ENCODE measurements around the gene CDNF.
"Not testable (repeated sequence)": the region's sequence is repeated elsewhere in the genome, so short reads cannot be mapped to it uniquely, and the experiment has no call there.

The CDNF gene

GRCh38 chr10:14837757-14838581 is at the start of gene CDNF, which contains the start of the genes HSPA14 and MSANTD7:
CDNF (minus strand) TSS chr10:14838037; CDS start chr10:14837946, 91 bp downstream.
HSPA14 (plus strand) TSS chr10:14838306; CDS start chr10:14838403, 97 bp downstream.
MSANTD7 (plus strand) TSS chr10:14838306; CDS start chr10:14842285, 3,979 bp downstream.
- H3K36me3 Mint-ChIP-seq (ENCODE audit: low read depth), result peaks cover 19% of the 10 kb centered on the region
- peak within 1 kb of the TSS; percentile 91 for H3K4me3 Mint-ChIP-seq
- no peaks in the 10 kb centered on the region for H3K27me3 Mint-ChIP-seq (ENCODE audit: low read depth)
- H3K27ac Mint-ChIP-seq, result peak within 1 kb of the TSS; percentile 92
- H3K4me1 Mint-ChIP-seq (ENCODE audit: low read depth), result peaks cover 14% of the 10 kb centered on the region
- H3K9me3 Mint-ChIP-seq, result no peaks in the 10 kb centered on the region

DNA sequence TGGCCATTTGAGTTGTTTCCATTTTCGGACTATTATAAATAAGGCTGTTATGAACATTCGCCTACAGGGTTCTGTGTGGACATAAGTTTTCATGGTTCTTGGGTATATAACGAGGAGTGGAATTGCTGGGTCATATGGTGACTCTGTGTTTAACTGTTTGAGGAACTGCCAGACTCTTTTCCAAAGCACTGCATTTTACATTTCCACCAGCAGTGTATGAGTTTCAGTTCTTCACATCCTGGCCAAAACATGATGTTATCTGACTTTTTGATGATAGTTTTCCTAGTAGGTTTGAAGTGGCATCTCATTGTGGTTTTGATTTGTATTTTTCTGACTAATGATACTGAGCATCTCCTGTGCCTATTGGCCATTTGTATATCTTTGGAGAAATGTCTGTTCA is 46.2 kb upstream of the CDNF start:
- peak overlapping the region; percentile 6 for H3K27ac Mint-ChIP-seq
- H3K36me3 Mint-ChIP-seq (ENCODE audit: low read depth), result peaks cover 10% of the 10 kb centered on the region
- H3K9me3 Mint-ChIP-seq, result no peaks in the 10 kb centered on the region
- H3K4me3 Mint-ChIP-seq, result no peak overlapping the region
- H3K4me1 Mint-ChIP-seq (ENCODE audit: low read depth), result peaks cover 21% of the 10 kb centered on the region
- no peaks in the 10 kb centered on the region for H3K27me3 Mint-ChIP-seq (ENCODE audit: low read depth)

- H3K4me1 Mint-ChIP-seq (ENCODE audit: low read depth), result peaks cover 35% of the 10 kb centered on the region
- no peaks in the 10 kb centered on the region for H3K9me3 Mint-ChIP-seq
- H3K36me3 Mint-ChIP-seq (ENCODE audit: low read depth), result peaks cover 13% of the 10 kb centered on the region
- H3K27me3 Mint-ChIP-seq (ENCODE audit: low read depth), result no peaks in the 10 kb centered on the region
- H3K4me3 Mint-ChIP-seq, result peak overlapping the region; percentile 87
- H3K27ac Mint-ChIP-seq, result no peak overlapping the region
Observed at GRCh38 chr10:14880229-14880628, 42.4 kb upstream of the CDNF start.

GRCh38 chr10:14879928-14880193 is 42.0 kb upstream of the CDNF start:
- Mint-ChIP-seq H3K36me3 (ENCODE audit: low read depth) (peaks cover 13% of the 10 kb centered on the region), H3K27ac (peak overlapping the region; percentile 77), H3K4me3 (peak overlapping the region; percentile 87), H3K9me3 (no peaks in the 10 kb centered on the region), H3K4me1 (ENCODE audit: low read depth) (peaks cover 35% of the 10 kb centered on the region), H3K27me3 (ENCODE audit: low read depth) (no peaks in the 10 kb centered on the region)

GRCh38 chr10:14879124-14879927 is 41.5 kb upstream of the CDNF start:
- no peaks in the 10 kb centered on the region for H3K9me3 Mint-ChIP-seq
- peak overlapping the region; percentile 87 for H3K4me3 Mint-ChIP-seq

DNA sequence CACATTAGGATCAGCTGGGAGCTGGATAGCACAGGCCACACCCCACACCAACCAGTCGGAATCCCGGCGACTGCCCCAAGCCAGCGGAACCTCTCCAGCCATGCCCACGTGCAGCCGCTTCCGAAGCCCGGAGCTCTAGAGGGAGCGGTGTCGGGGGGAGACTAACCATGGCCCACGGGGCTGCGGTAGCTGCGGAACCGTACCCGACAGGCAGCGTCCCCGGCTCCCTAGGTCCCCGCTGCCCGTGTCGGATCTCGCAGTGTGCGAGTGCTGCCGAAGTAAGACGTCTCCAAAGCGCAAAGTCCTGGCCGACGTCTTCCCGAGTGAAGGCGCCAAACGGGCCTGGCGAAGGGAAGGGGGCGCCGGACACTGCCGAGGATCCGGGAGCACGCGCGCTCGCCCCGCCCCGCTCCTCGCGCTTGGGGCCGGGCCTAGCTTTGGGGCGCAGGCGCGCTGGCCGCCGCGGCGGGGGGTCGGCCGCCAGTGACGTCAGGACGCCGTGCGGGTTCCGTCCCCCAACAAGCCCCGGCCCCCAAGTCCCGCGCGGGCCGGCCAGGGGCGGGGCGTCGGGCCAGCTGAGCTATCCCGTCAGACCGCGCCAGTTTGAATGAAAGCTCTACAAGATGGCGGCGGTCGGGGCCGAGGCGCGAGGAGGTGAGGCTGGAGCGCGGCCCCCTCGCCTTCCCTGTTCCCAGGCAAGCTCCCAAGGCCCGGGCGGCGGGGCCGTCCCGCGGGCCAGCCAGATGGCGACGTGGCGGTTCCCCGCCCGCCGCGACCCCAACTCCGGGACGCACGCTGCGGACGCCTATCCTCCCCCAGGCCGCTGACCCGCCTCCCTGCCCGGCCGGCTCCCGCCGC is 40.7 kb upstream of the CDNF start, which contains the start of gene SUV39H2:
Gene SUV39H2 (plus strand): TSS at position 601 of the 858 bp plus-strand sequence. CDS start 23 bp downstream, at position 624.
- no peaks in the 10 kb centered on the region for H3K9me3 Mint-ChIP-seq
- H3K36me3 Mint-ChIP-seq (ENCODE audit: low read depth), result peaks cover 9% of the 10 kb centered on the region
- H3K4me1 Mint-ChIP-seq (ENCODE audit: low read depth), result peaks cover 35% of the 10 kb centered on the region
- no peaks in the 10 kb centered on the region for H3K27me3 Mint-ChIP-seq (ENCODE audit: low read depth)
- peak within 1 kb of the TSS; percentile 95 for H3K4me3 Mint-ChIP-seq
- peak within 1 kb of the TSS; percentile 90 for H3K27ac Mint-ChIP-seq

More at GRCh38 chr10:14879124-14879927, 41.5 kb upstream of the CDNF start:
- H3K4me1 Mint-ChIP-seq (ENCODE audit: low read depth), result peaks cover 35% of the 10 kb centered on the region
- H3K36me3 Mint-ChIP-seq (ENCODE audit: low read depth), result peaks cover 13% of the 10 kb centered on the region
- peak overlapping the region; percentile 77 for H3K27ac Mint-ChIP-seq
- H3K27me3 Mint-ChIP-seq (ENCODE audit: low read depth), result no peaks in the 10 kb centered on the region

DNA sequence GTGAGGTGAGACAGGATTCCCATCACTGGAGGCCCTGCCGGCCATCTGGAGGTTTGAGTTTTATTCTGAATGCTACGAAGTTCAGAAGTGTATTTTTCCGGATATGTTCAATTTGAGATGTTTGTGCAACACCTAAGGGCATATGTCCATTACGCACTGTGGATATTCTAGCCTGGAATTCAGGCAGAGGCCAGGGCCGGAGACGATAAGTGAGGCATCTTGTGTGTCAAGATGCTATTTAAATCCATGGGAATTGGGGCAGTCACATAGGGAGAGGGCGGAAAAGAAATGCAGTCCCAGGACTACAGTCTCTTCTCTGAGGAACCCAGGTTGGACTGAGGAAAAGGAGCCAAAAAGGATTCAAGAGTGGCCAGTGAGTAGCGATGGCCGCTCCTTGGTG is 38.9 kb upstream of the CDNF start:
- H3K36me3 Mint-ChIP-seq (ENCODE audit: low read depth), result peaks cover 3% of the 10 kb centered on the region
- H3K27ac Mint-ChIP-seq, result no peak overlapping the region
- H3K9me3 Mint-ChIP-seq, result no peaks in the 10 kb centered on the region
- H3K27me3 Mint-ChIP-seq (ENCODE audit: low read depth), result no peaks in the 10 kb centered on the region
- H3K4me3 Mint-ChIP-seq, result peak overlapping the region; percentile 61
- H3K4me1 Mint-ChIP-seq (ENCODE audit: low read depth), result peaks cover 26% of the 10 kb centered on the region

DNA sequence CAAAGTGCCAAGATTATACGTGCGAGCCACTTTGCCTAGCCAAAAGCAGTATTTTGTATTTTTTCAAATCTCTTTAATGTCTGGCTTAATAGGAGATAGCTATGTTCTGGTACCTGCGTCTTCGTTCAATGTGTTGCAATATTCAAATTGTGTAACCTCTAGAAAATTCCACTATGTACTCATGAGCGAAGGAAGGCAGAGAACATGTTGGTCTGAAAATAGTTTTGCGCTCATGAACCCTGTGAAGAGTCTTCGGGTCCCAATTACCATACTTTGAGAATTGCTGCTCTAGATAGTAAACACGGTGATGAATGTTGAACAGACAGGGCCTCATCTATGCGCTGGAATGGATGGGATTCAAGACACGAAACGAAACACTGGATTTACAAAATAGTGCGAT is 38.1 kb upstream of the CDNF start:
- Mint-ChIP-seq H3K36me3 (ENCODE audit: low read depth) (peaks cover 3% of the 10 kb centered on the region), H3K27me3 (ENCODE audit: low read depth) (no peaks in the 10 kb centered on the region), H3K4me1 (ENCODE audit: low read depth) (peaks cover 25% of the 10 kb centered on the region), H3K9me3 (no peaks in the 10 kb centered on the region), H3K4me3 (no peak overlapping the region), H3K27ac (no peak overlapping the region)

DNA sequence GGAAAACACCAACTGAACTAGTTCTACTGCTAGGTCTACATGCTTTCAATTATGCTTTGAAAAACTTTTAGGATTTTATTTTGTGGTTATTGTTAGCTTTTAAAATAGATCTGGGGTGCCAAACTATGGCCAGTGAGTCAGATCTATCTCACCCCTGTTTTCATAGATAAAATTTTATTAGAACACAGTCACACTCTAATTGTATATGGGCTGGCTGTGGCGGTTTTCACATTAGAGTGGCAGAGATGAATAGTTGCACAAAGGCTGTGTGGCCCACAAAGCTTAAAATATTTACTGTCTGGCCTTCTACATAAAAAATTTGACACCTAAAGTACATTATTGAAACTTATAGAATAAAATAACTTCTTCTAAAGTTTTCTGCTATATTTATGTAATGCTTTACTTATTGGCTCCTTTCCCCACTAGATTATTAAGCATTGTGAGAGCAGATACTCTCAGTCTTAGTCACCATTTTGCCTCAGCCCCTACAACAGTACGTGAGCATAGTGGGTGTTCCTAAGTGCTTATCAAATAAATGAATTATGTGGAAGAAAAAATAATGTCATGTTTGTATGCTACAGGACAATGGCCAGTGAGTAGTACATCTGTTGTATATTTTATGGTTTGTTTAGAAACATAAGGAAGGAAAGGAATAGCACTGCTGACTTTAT is 35.4 kb upstream of the CDNF start:
- H3K36me3 Mint-ChIP-seq (ENCODE audit: low read depth), result peaks cover 8% of the 10 kb centered on the region
- H3K27me3 Mint-ChIP-seq (ENCODE audit: low read depth), result no peaks in the 10 kb centered on the region
- H3K4me1 Mint-ChIP-seq (ENCODE audit: low read depth), result peaks cover 14% of the 10 kb centered on the region
- no peak overlapping the region for H3K4me3 Mint-ChIP-seq
- no peak overlapping the region for H3K27ac Mint-ChIP-seq
- H3K9me3 Mint-ChIP-seq, result no peaks in the 10 kb centered on the region

DNA sequence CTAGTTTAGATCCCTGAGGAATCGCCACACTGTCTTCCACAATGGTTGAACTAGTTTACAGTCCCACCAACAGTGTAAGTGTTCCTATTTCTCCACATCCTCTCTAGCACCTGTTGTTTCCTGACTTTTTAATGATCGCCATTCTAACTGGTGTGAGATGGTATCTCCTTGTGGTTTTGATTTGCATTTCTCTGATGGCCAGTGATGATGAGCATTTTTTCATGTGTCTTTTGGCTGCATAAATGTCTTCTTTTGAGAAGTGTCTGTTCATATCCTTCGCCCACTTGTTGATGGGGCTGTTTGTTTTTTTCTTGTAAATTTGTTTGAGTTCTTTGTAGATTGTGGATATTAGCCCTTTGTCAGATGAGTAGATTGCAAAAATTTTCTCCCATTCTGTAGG is 27.0 kb upstream of the CDNF start:
- H3K27me3 Mint-ChIP-seq (ENCODE audit: low read depth); H3K9me3 Mint-ChIP-seq; H3K4me1 Mint-ChIP-seq (ENCODE audit: low read depth); H3K27ac Mint-ChIP-seq; H3K4me3 Mint-ChIP-seq: not testable (repeated sequence)
- peaks cover 31% of the 10 kb centered on the region for H3K36me3 Mint-ChIP-seq (ENCODE audit: low read depth)

DNA sequence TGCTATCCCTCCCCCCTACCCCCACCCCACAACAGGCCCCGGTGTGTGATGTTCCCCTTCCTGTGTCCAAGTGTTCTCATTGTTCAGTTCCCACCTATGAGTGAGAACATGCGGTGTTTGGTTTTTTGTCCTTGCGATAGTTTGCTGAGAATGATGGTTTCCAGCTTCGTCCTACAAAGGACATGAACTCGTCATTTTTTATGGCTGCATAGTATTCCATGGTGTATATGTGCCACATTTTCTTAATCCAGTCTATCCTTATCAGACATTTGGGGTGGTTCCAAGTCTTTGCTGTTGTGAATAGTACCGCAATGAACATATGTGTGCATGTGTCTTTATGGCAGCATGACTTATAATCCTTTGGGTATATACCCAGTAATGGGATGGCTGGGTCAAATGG is 26.6 kb upstream of the CDNF start:
- not testable (repeated sequence) for H3K4me3 Mint-ChIP-seq; H3K9me3 Mint-ChIP-seq; H3K27ac Mint-ChIP-seq; H3K27me3 Mint-ChIP-seq (ENCODE audit: low read depth); H3K4me1 Mint-ChIP-seq (ENCODE audit: low read depth)
- peaks cover 30% of the 10 kb centered on the region for H3K36me3 Mint-ChIP-seq (ENCODE audit: low read depth)

DNA sequence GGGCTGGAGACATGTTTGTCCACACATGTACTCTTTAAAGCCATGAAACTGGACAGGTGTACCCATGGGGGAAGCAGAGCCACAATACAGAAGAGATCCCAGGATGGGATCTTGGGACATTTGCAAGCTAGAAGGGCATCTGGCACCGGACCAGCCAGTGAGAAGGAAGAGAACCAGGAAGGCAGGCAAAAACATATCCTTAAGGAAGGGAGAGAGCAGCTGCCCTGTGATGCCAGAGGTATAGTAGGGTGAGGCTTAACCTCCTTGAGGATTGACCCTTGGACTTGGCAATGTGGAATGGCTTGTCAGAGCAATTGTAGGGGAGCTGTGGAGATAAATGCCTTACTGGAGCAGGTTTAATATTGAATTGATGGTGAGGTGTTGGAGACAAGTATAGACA is 23.0 kb upstream of the CDNF start:
- Mint-ChIP-seq H3K9me3 (no peaks in the 10 kb centered on the region), H3K27me3 (ENCODE audit: low read depth) (no peaks in the 10 kb centered on the region), H3K4me3 (no peak overlapping the region), H3K27ac (no peak overlapping the region), H3K36me3 (ENCODE audit: low read depth) (peaks cover 35% of the 10 kb centered on the region), H3K4me1 (ENCODE audit: low read depth) (peaks cover 3% of the 10 kb centered on the region)

DNA sequence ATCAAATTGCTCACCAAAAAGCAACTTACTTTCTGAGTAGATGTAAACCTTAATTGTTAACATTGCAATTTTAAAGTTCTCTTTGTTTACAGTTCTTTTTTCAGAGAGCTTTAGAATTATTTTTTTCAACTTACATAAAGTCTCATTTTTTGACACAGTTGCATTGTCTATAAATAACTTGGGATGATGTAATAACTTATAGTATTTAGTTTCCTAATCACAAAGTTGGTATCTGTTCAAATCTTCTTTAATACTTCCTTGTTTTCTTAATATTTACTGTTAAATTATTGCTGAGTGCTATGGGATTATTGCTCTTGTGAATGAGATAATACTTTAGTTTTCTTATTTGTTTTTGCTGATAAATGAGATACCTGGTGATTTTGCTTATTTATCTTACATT is 21.9 kb upstream of the CDNF start:
- H3K27me3 Mint-ChIP-seq (ENCODE audit: low read depth), result no peaks in the 10 kb centered on the region
- H3K27ac Mint-ChIP-seq, result no peak overlapping the region
- no peak overlapping the region for H3K4me3 Mint-ChIP-seq
- no peaks in the 10 kb centered on the region for H3K9me3 Mint-ChIP-seq
- peaks cover 34% of the 10 kb centered on the region for H3K36me3 Mint-ChIP-seq (ENCODE audit: low read depth)
- peaks cover 3% of the 10 kb centered on the region for H3K4me1 Mint-ChIP-seq (ENCODE audit: low read depth)

GRCh38 chr10:14859043-14859442 is 21.2 kb upstream of the CDNF start:
- Mint-ChIP-seq H3K9me3 (no peaks in the 10 kb centered on the region), H3K27ac (no peak overlapping the region), H3K4me3 (no peak overlapping the region), H3K4me1 (ENCODE audit: low read depth) (peaks cover 3% of the 10 kb centered on the region), H3K27me3 (ENCODE audit: low read depth) (no peaks in the 10 kb centered on the region), H3K36me3 (ENCODE audit: low read depth) (peaks cover 32% of the 10 kb centered on the region)
